ENCODE data around the gene ANKRD30B. TPM values are rescaled to one million over a fixed set of nuclear protein-coding genes. Genes with fewer than 3 reads are reported as not detected.

ANKRD30B gene
- polyA plus RNA-seq, 1 of the 3 experiments (the other 2 are of a cell fraction), result not detected

DNA sequence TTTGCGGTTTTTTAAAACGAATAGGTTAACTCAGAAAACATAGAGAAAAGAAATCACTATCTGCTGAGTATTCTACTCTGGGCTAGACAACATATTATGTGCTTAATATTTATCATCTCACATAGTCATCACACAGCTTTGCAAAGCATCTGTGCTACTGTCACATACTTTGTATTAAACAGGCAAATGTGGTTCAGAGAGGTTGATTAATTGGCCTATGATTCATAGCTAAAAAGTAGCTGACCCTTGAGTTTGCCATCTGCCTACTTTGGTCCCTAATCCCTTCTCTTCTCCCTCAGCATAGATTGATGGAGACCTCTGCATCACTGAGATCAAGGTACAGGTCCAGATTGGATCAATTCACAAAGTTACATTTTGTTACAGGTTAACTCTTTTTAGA is 21.4 kb downstream of the ANKRD30B start:
- CTCF ChIA-PET, result no interaction called here
- 1% methylated on average over 2 of the region's 2 CpGs for WGBS (ENCODE audit: low lambda C conversion rate)
- TF ChIP-seq EZH2phosphoT487 (IDR thresholded peaks at IDR 0.05; ENCODE audit: borderline replicate concordance, low read depth) (no peak), RFX5 (IDR thresholded peaks at IDR 0.05; ENCODE audit: low read length) (no peak), YY1 (IDR thresholded peaks at IDR 0.05; ENCODE audit: low read depth) (no peak), RCOR1 (IDR thresholded peaks at IDR 0.05; ENCODE audit: low read length) (no peak), TEAD4 (IDR thresholded peaks at IDR 0.05; ENCODE audit: borderline replicate concordance, insufficient read depth) (no peak), FOXM1 (IDR thresholded peaks at IDR 0.05; ENCODE audit: low read depth) (no peak), POLR2AphosphoS5 (IDR thresholded peaks at IDR 0.05; ENCODE audit: low read depth, low read length) (no peak), EP300 (IDR thresholded peaks at IDR 0.05; ENCODE audit: borderline replicate concordance in 1 of 2, low read depth in 1 of 2, low read length in 1 of 2) (no peak), RXRA (IDR thresholded peaks at IDR 0.05; ENCODE audit: borderline replicate concordance, low read depth) (no peak), GATA2 (CRISPR knock-in tag; IDR thresholded peaks at IDR 0.05) (no peak), CHD2 (IDR thresholded peaks at IDR 0.05; ENCODE audit: low read length, partially characterized antibody) (no peak), SMC3 (IDR thresholded peaks at IDR 0.05; ENCODE audit: low read depth, low read length) (no peak), TCF12 (IDR thresholded peaks at IDR 0.05) (no peak), FOXJ3 (CRISPR knock-in tag; IDR thresholded peaks at IDR 0.05) (no peak)
- TF ChIP-seq, protein P1, sequence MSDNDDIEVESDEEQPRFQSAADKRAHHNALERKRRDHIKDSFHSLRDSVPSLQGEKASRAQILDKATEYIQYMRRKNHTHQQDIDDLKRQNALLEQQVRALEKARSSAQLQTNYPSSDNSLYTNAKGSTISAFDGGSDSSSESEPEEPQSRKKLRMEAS (IDR thresholded peaks at IDR 0.05; ENCODE audit: low read depth), result no peak
- TF ChIP-seq, protein P2, sequence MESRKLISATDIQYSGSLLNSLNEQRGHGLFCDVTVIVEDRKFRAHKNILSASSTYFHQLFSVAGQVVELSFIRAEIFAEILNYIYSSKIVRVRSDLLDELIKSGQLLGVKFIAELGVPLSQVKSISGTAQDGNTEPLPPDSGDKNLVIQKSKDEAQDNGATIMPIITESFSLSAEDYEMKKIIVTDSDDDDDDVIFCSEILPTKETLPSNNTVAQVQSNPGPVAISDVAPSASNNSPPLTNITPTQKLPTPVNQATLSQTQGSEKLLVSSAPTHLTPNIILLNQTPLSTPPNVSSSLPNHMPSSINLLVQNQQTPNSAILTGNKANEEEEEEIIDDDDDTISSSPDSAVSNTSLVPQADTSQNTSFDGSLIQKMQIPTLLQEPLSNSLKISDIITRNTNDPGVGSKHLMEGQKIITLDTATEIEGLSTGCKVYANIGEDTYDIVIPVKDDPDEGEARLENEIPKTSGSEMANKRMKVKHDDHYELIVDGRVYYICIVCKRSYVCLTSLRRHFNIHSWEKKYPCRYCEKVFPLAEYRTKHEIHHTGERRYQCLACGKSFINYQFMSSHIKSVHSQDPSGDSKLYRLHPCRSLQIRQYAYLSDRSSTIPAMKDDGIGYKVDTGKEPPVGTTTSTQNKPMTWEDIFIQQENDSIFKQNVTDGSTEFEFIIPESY (IDR thresholded peaks at IDR 0.05; ENCODE audit: borderline replicate concordance, low read depth), result no peak
- TF ChIP-seq, protein P3, sequence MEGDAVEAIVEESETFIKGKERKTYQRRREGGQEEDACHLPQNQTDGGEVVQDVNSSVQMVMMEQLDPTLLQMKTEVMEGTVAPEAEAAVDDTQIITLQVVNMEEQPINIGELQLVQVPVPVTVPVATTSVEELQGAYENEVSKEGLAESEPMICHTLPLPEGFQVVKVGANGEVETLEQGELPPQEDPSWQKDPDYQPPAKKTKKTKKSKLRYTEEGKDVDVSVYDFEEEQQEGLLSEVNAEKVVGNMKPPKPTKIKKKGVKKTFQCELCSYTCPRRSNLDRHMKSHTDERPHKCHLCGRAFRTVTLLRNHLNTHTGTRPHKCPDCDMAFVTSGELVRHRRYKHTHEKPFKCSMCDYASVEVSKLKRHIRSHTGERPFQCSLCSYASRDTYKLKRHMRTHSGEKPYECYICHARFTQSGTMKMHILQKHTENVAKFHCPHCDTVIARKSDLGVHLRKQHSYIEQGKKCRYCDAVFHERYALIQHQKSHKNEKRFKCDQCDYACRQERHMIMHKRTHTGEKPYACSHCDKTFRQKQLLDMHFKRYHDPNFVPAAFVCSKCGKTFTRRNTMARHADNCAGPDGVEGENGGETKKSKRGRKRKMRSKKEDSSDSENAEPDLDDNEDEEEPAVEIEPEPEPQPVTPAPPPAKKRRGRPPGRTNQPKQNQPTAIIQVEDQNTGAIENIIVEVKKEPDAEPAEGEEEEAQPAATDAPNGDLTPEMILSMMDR (IDR thresholded peaks at IDR 0.05), result no peak

More for the DNA sequence above, 21.4 kb downstream of the ANKRD30B start:
- no peak overlapping the region for H2AFZ ChIP-seq (ENCODE audit: low read depth)
- H3K27ac ChIP-seq (ENCODE audit: low read depth in 2 of 2, low read length in 1 of 2), result no peak overlapping the region
- H3K79me2 ChIP-seq (ENCODE audit: insufficient read depth), result no peaks in the 10 kb centered on the region
- no peaks in the 10 kb centered on the region for H3F3A ChIP-seq (replicated peaks; ENCODE audit: insufficient read depth)
- no peak for DNase-seq
- POLR2A ChIA-PET, result no interaction called here
- H3K27me3 ChIP-seq (ENCODE audit: insufficient read depth), result no peaks in the 10 kb centered on the region
- no peaks in the 10 kb centered on the region for H3K4me1 ChIP-seq (ENCODE audit: control insufficient read depth in 1 of 2, insufficient read depth in 2 of 2, low read depth in 1 of 2, low read length in 1 of 2)
- no peak overlapping the region for H3K4me2 ChIP-seq
- no peaks in the 10 kb centered on the region for H4K20me1 ChIP-seq (ENCODE audit: insufficient read depth)
- H3K9ac ChIP-seq, result no peak overlapping the region
- H3K9me3 ChIP-seq, result no peaks in the 10 kb centered on the region
- H3K36me3 ChIP-seq (replicated peaks in 1 of 2; ENCODE audit: control insufficient read depth in 1 of 2, insufficient read depth in 2 of 2, low read length in 1 of 2), result no peaks in the 10 kb centered on the region
- no peak overlapping the region for H3K4me3 ChIP-seq (ENCODE audit: low read depth in 2 of 2, low read length in 1 of 2)
- H3K9me2 ChIP-seq, result no peaks in the 10 kb centered on the region
